Endodermal cell (in vitro differentiated cells): ENCODE results near the gene KIRREL3. TPM values are rescaled to one million over a fixed set of nuclear protein-coding genes. Genes with fewer than 3 reads are reported as not detected.

Experiments used
- DNase-seq: peaks from one replicate; pipeline ENCODE4 v3.0.0-alpha.2; 2017
- H3K27ac ChIP-seq: 2 replicates; pipeline ENCODE4 v1.5.1; 2013; ENCODE audit warnings: mild to moderate bottlenecking, low read depth, low read length, moderate library complexity
- H3K27me3 ChIP-seq: 2 replicates; pipeline ENCODE4 v1.6.1; 2013; ENCODE audit warnings: mild to moderate bottlenecking, low read length, moderate library complexity; ENCODE audit not compliant: insufficient read depth, control insufficient read depth, poor library complexity, severe bottlenecking
- H3K36me3 ChIP-seq: 2 replicates; pipeline ENCODE4 v1.7.0; 2013; ENCODE audit warnings: mild to moderate bottlenecking, low read length, moderate library complexity; ENCODE audit not compliant: control insufficient read depth, insufficient read depth
- H3K4me1 ChIP-seq: one replicate; pipeline ENCODE4 v1.7.0; 2013; ENCODE audit warnings: low read length; ENCODE audit not compliant: control insufficient read depth, insufficient read depth
- H3K4me3 ChIP-seq: 2 replicates; pipeline ENCODE4 v1.5.1; 2013; ENCODE audit warnings: mild to moderate bottlenecking, low read length, moderate library complexity
- H3K9ac ChIP-seq: 2 replicates; pipeline ENCODE4 v1.6.1; 2013; ENCODE audit warnings: mild to moderate bottlenecking, low read length, moderate library complexity; ENCODE audit not compliant: poor library complexity, severe bottlenecking; ENCODE audit errors: extremely low read depth
- H3K9me3 ChIP-seq: 2 replicates; pipeline ENCODE4 v1.6.1; 2013; ENCODE audit warnings: mild to moderate bottlenecking, low read length, moderate library complexity; ENCODE audit not compliant: control insufficient read depth
- H3K27ac Mint-ChIP-seq: 2 replicates; pipeline ENCODE4 v1.8.0; 2020; ENCODE audit warnings: mixed read lengths
- H3K27me3 Mint-ChIP-seq: 2 replicates; pipeline ENCODE4 v1.8.0; 2021; ENCODE audit warnings: mild to moderate bottlenecking, mixed read lengths; ENCODE audit not compliant: insufficient read depth
- H3K36me3 Mint-ChIP-seq: 2 replicates; pipeline ENCODE4 v1.8.0; 2020; ENCODE audit warnings: low read depth, mixed read lengths
- H3K4me1 Mint-ChIP-seq: 2 replicates; pipeline ENCODE4 v1.8.0; 2020; ENCODE audit warnings: mixed read lengths
- H3K4me3 Mint-ChIP-seq: 2 replicates; pipeline ENCODE4 v1.8.0; 2020; ENCODE audit warnings: mild to moderate bottlenecking, moderate library complexity, mixed read lengths
- H3K9me3 Mint-ChIP-seq: 2 replicates; pipeline ENCODE4 v1.8.0; 2020; ENCODE audit warnings: mild to moderate bottlenecking, mixed read lengths
- WGBS, 2 experiments: methylation state at CpG; one replicate each; pipeline versions ENCODE4 v1.1.5 to v1.1.7; 2013; ENCODE audit warnings: missing lambda C conversion rate in 2 of 2, mixed read lengths in 1 of 2; ENCODE audit not compliant: insufficient coverage in 1 of 2, insufficient read length in 1 of 2; 5-methylcytosine and 5-hydroxymethylcytosine counted together
- total RNA-seq, 2 donors: library from RNA; stranded (reverse); fragmentation: NEBNext Ultra II Directional in 1 of 2; extraction: Animal tissue kit (Norgen Biotek cat#: 25700) in 1 of 2; gene quantifications; 2 replicates in 1 of 2; 3 replicates in 1 of 2; pipeline ENCODE4 v1.2.1, GENCODE V29; 2021
- TF ChIP-seq, protein P1 (sequence below): fragments of 200-600 bp; sonication (generic); conservative IDR thresholded peaks from 2 replicates; pipeline ENCODE4 v1.5.0; 2021; ENCODE audit warnings: antibody characterized with exemption, mild to moderate bottlenecking

The KIRREL3 gene
- total RNA-seq, 2 donors from 2014 or later: 1.1 to 1.4 TPM

DNA sequence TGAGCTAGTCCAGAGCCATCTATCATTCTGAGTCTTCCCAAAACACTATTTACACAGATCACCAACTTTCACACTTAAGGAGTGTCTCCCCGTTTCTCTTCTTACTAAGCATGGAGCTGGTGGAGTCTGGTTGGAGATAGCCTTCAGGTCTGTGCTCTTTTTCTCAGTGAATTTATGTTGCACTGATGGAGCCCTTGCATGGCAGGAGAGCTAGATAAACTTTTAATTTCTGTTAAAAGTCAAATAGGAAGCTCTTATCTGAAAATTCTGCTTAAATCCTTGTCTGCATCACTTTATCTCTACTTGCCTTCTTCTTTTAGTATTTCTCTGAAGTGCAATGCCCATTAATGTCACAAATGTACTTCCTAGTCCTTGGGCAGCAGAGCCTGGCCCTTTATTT lies 581.7 kb downstream of the KIRREL3 start:
- WGBS, 2 experiments: 50% methylated on average over 1 of the region's 1 CpG; no CpG with 5 or more reads in 1 of the 2 experiments
- H3K27ac ChIP-seq: no peak overlapping the region
- H3K4me1 Mint-ChIP-seq: peaks cover 16% of the 10 kb centered on the region
- H3K4me3 Mint-ChIP-seq: no peak overlapping the region
- no peaks in the 10 kb centered on the region for H3K36me3 ChIP-seq
- TF ChIP-seq, protein P1, sequence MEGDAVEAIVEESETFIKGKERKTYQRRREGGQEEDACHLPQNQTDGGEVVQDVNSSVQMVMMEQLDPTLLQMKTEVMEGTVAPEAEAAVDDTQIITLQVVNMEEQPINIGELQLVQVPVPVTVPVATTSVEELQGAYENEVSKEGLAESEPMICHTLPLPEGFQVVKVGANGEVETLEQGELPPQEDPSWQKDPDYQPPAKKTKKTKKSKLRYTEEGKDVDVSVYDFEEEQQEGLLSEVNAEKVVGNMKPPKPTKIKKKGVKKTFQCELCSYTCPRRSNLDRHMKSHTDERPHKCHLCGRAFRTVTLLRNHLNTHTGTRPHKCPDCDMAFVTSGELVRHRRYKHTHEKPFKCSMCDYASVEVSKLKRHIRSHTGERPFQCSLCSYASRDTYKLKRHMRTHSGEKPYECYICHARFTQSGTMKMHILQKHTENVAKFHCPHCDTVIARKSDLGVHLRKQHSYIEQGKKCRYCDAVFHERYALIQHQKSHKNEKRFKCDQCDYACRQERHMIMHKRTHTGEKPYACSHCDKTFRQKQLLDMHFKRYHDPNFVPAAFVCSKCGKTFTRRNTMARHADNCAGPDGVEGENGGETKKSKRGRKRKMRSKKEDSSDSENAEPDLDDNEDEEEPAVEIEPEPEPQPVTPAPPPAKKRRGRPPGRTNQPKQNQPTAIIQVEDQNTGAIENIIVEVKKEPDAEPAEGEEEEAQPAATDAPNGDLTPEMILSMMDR: no peak
- no peaks in the 10 kb centered on the region for H3K9me3 ChIP-seq
- no peak overlapping the region for H3K9ac ChIP-seq
- peaks cover 8% of the 10 kb centered on the region for H3K36me3 Mint-ChIP-seq
- H3K4me3 ChIP-seq: no peak overlapping the region
- no peak overlapping the region for H3K27ac Mint-ChIP-seq
- peaks cover 61% of the 10 kb centered on the region for H3K27me3 ChIP-seq
- no peak for DNase-seq
- H3K4me1 ChIP-seq: no peaks in the 10 kb centered on the region
- H3K27me3 Mint-ChIP-seq: peaks cover 52% of the 10 kb centered on the region
- no peaks in the 10 kb centered on the region for H3K9me3 Mint-ChIP-seq

DNA sequence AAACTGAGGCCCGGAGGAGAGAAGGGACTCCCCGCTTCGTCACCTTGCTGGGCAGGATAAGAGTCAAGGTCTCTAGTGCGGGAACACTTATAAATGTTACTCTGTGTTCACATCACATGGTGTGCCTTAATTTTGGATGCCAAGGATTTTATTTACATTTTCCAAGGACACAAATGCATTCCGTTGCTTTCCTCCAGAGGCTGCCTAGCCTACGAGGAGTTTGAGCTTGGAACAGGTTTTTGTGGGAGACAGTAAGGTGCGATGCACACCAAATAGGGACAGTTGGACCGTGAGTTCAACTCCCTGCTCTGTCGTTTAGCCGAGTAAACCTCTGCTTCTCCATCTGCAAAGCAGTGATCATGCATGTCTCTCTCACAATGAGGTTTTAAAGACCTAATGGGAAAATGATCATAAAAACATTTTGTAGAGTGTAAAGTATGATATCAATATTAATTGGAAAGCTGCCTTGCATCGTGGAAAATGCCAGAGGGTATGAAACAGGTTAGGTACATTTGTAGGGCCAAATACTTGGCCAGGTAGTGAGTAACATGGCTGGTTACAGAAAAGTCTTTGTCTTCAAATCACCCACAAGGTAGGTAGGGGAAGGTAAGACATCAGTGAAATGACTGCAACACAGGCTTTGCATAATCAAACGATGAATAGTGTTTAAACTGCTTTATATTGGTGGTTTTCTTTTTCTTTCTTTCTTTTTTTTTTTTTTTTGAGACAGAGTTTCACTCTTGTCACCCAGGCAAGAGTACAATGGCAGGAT lies 583.3 kb downstream of the KIRREL3 start:
- Mint-ChIP-seq H3K27me3 (peaks cover 39% of the 10 kb centered on the region), H3K4me3 (peak overlapping the region; percentile 35), H3K9me3 (no peaks in the 10 kb centered on the region), H3K27ac (no peak overlapping the region), H3K4me1 (peaks cover 16% of the 10 kb centered on the region), H3K36me3 (peaks cover 12% of the 10 kb centered on the region)
- WGBS, 2 experiments: 90 to 92% methylated on average over 11 to 12 of the region's 12 CpGs
- TF ChIP-seq, protein P1: no peak
- Histone ChIP-seq H3K4me3 (no peak overlapping the region), H3K27me3 (peaks cover 45% of the 10 kb centered on the region), H3K9ac (no peak overlapping the region), H3K27ac (no peak overlapping the region), H3K36me3 (no peaks in the 10 kb centered on the region), H3K4me1 (no peaks in the 10 kb centered on the region), H3K9me3 (no peaks in the 10 kb centered on the region)
- no peak for DNase-seq

DNA sequence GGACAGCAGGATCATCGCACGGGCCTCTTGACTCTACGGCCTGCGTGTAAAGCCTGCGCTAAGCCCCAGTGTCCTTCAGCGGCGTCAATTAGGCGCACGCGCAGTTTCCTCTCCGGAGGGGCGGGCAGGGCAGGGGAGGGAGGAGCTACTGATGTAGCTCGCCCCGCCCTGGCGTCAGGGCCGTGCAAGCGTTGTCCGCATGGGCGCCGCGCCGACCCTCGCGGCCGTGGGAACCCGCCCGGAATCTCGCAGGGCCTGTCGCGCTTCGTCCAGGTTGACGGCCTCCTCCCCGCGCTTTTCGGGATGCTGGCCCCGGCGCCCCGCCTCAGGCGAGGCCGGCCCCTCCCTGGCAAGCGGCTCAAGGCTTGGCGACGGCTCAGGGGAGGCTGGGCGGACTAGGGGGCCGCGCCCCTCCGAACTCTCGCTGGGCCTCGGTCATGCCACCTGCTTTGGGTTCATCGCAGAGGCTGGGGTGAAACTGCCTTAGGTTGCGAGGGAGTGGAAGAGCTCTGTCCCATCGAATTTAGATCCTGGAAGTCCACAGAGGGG lies 584.0 kb downstream of the KIRREL3 start:
- Histone ChIP-seq H3K27ac (no peak overlapping the region), H3K4me1 (no peaks in the 10 kb centered on the region), H3K4me3 (peak overlapping the region; percentile 53), H3K9me3 (no peaks in the 10 kb centered on the region), H3K27me3 (peaks cover 38% of the 10 kb centered on the region), H3K9ac (no peak overlapping the region), H3K36me3 (no peaks in the 10 kb centered on the region)
- H3K9me3 Mint-ChIP-seq: no peaks in the 10 kb centered on the region
- TF ChIP-seq, protein P1: no peak
- H3K27ac Mint-ChIP-seq: no peak overlapping the region
- H3K4me3 Mint-ChIP-seq: peak overlapping the region; percentile 35
- peak; percentile 94 for DNase-seq
- WGBS, 2 experiments: 30 to 88% methylated on average over 3 to 52 of the region's 52 CpGs
- H3K4me1 Mint-ChIP-seq: peaks cover 16% of the 10 kb centered on the region
- H3K36me3 Mint-ChIP-seq: peaks cover 15% of the 10 kb centered on the region
- peaks cover 32% of the 10 kb centered on the region for H3K27me3 Mint-ChIP-seq
